ENCODE data around the gene GYG1.

GYG1 gene

DNA sequence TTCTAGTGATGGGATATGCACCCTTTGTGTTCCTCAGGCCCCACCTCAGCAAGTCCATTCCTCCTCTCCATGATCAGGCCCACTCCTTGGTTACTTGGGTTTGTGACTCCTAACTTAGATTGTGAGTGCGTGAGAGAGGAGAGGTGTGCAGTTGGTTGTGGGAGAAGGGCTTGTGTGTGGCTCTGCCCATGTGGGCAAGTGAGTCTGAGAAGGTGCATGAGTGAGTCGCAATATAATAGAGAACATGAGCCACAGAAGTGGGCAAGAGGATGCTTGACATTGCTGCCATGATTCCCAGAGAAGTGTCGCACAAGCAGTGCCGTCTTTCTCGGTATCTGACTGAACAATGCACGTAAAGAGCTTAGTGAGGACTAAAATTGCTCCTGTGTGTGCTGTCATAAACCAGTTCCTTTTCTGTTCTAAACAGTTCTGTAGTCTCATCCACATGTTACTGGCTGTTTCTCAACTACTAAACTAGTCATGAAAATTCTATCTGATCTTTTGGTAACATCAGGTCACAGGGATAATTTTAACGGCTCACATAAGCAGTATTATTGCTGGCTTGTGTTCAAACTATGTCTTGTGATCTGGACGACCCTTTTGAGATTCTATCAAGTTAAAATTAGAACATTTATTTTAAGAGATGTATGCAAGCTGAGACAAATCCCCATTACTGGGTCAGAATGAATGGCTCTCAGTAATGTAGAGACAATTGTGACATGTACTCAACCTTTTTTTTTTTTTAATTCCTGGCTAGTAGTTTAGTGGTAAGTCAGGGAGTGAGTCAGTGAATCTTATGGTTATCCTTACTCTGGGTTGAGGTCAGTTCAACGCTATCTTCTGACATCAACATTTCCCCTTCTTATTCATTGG is 25.6 kb downstream of the GYG1 start:
- no peaks in the 10 kb centered on the region for H3K27me3 ChIP-seq (ENCODE audit: insufficient read depth, low read depth)
- no peak overlapping the region for H2AFZ ChIP-seq (ENCODE audit: low read depth)
- H3K4me2 ChIP-seq: no peak overlapping the region
- peaks cover 49% of the 10 kb centered on the region for H3K4me1 ChIP-seq (ENCODE audit: low read depth, poor library complexity, severe bottlenecking)
- H3K27ac ChIP-seq: no peak overlapping the region; the same call in 1 of the 2 replicates
- no peak overlapping the region for H3K4me3 ChIP-seq (IDR thresholded peaks at IDR 0.05; ENCODE audit: insufficient read depth, low read depth, low read length)
- 0 out of 2 replicates have a peak, but pooled peaks cover 3% of the 10 kb centered on the region for H4K20me1 ChIP-seq (ENCODE audit: insufficient read depth)
- peaks cover 47% of the 10 kb centered on the region for H3K79me2 ChIP-seq (ENCODE audit: insufficient read depth, low read depth)
- peaks cover 35% of the 10 kb centered on the region for H3K36me3 ChIP-seq (ENCODE audit: insufficient read depth)
- no peak overlapping the region for H3K9ac ChIP-seq
- TF ChIP-seq, protein P1, sequence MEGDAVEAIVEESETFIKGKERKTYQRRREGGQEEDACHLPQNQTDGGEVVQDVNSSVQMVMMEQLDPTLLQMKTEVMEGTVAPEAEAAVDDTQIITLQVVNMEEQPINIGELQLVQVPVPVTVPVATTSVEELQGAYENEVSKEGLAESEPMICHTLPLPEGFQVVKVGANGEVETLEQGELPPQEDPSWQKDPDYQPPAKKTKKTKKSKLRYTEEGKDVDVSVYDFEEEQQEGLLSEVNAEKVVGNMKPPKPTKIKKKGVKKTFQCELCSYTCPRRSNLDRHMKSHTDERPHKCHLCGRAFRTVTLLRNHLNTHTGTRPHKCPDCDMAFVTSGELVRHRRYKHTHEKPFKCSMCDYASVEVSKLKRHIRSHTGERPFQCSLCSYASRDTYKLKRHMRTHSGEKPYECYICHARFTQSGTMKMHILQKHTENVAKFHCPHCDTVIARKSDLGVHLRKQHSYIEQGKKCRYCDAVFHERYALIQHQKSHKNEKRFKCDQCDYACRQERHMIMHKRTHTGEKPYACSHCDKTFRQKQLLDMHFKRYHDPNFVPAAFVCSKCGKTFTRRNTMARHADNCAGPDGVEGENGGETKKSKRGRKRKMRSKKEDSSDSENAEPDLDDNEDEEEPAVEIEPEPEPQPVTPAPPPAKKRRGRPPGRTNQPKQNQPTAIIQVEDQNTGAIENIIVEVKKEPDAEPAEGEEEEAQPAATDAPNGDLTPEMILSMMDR (conservative IDR thresholded peaks at IDR 0.05; ENCODE audit: low read depth, low read length): no peak

DNA sequence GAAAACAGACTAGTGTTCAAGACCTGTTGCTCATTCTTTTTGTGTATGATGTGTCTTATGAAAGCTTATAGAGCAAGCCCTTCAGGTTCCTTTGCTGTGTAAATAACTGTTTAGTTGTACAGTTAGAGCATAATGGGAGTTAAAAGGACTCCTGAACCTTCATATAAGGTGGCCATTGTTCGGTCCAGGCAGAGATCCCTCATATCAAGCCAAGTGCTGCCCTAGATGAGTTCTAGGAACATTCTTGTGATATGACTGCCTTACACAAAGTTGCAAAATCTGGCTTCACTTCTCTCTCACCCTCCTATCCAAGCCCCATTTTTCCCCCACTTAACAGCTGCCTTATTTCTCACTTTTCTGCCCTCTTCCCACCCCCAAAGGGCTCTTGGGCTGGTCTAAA is 26.9 kb downstream of the GYG1 start:
- Histone ChIP-seq H3K4me2 (no peak overlapping the region), H3K79me2 (ENCODE audit: insufficient read depth, low read depth) (peaks cover 40% of the 10 kb centered on the region), H4K20me1 (ENCODE audit: insufficient read depth) (0 out of 2 replicates have a peak, but pooled peaks cover 3% of the 10 kb centered on the region), H3K4me1 (ENCODE audit: low read depth, poor library complexity, severe bottlenecking) (peaks cover 36% of the 10 kb centered on the region), H3K27me3 (ENCODE audit: insufficient read depth, low read depth) (no peaks in the 10 kb centered on the region), H3K27ac (no peak overlapping the region; the same call in 1 of the 2 replicates), H3K4me3 (IDR thresholded peaks at IDR 0.05; ENCODE audit: insufficient read depth, low read depth, low read length) (no peak overlapping the region), H3K36me3 (ENCODE audit: insufficient read depth) (peaks cover 27% of the 10 kb centered on the region), H3K9ac (no peak overlapping the region), H2AFZ (ENCODE audit: low read depth) (no peak overlapping the region)
- TF ChIP-seq, protein P1 (conservative IDR thresholded peaks at IDR 0.05; ENCODE audit: low read depth, low read length): no peak

DNA sequence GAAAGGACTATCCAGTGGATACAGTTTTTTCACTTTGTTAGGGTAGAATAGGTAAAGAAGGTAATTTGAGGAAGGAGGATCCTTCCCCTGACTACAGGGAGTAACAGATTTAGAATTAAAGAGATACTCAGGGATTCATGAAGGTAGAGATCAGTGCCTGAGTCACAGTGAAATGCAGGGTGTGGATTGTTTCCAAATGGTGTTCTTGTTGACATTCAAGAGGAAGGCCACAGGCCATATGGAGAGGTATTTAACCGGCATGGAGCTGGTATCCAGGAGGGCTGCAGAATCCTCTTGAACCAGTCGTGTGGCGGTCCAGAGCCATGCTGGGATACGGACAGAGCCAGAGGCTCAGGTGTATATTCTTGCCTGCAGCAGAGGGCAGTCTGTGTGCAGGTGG is 28.2 kb downstream of the GYG1 start:
- Histone ChIP-seq H4K20me1 (ENCODE audit: insufficient read depth) (0 out of 2 replicates have a peak, but pooled peaks cover 3% of the 10 kb centered on the region), H2AFZ (ENCODE audit: low read depth) (no peak overlapping the region), H3K9ac (no peak overlapping the region), H3K27ac (peak overlapping the region; percentile 8; the same call in 1 of the 2 replicates), H3K4me1 (ENCODE audit: low read depth, poor library complexity, severe bottlenecking) (peaks cover 34% of the 10 kb centered on the region), H3K36me3 (ENCODE audit: insufficient read depth) (peaks cover 30% of the 10 kb centered on the region), H3K79me2 (ENCODE audit: insufficient read depth, low read depth) (peaks cover 32% of the 10 kb centered on the region; the same call in 1 of the 2 replicates), H3K4me2 (no peak overlapping the region), H3K4me3 (IDR thresholded peaks at IDR 0.05; ENCODE audit: insufficient read depth, low read depth, low read length) (no peak overlapping the region), H3K27me3 (ENCODE audit: insufficient read depth, low read depth) (no peaks in the 10 kb centered on the region)
- TF ChIP-seq, protein P1 (conservative IDR thresholded peaks at IDR 0.05; ENCODE audit: low read depth, low read length): no peak

DNA sequence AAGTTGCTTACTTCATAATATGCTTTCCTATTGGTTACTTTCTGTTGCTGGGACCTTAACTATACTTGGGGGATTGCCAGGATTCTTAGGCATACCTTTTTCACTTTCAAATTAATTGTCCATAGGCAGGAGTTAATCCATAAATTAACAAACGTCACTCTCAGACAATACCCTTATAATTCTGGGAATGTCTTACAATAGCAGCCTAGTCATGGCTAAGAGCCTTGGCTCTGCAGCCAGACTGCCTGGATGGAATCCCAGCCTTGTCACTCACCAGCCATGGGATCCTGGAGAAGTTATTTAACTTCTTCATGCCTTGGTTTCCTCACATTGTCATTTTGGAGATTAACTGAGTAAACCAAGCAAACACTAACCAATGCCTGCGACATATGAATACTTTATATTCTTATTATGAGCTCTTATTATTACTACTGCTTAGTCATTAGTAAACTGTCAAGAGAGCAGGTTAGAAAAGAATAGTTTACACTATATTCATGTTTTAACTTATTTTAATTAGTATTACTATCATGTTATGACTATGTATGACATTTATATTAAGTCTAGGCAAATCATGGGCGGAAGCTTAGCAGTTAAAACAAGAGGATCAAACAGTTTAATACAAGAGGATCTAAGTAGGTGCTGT is 29.0 kb downstream of the GYG1 start:
- Histone ChIP-seq H3K4me3 (IDR thresholded peaks at IDR 0.05; ENCODE audit: insufficient read depth, low read depth, low read length) (no peak overlapping the region), H2AFZ (ENCODE audit: low read depth) (no peak overlapping the region), H3K4me1 (ENCODE audit: low read depth, poor library complexity, severe bottlenecking) (peaks cover 34% of the 10 kb centered on the region), H3K9ac (no peak overlapping the region), H3K27me3 (ENCODE audit: insufficient read depth, low read depth) (no peaks in the 10 kb centered on the region), H3K27ac (no peak overlapping the region; the same call in 1 of the 2 replicates), H3K79me2 (ENCODE audit: insufficient read depth, low read depth) (peaks cover 30% of the 10 kb centered on the region; the same call in 1 of the 2 replicates), H3K4me2 (no peak overlapping the region), H3K36me3 (ENCODE audit: insufficient read depth) (peaks cover 37% of the 10 kb centered on the region; the same call in 1 of the 2 replicates), H4K20me1 (ENCODE audit: insufficient read depth) (0 out of 2 replicates have a peak, but pooled peaks cover 3% of the 10 kb centered on the region)
- TF ChIP-seq, protein P1 (conservative IDR thresholded peaks at IDR 0.05; ENCODE audit: low read depth, low read length): no peak

All from KMS-11 (cell line).